ENCODE measurements around the gene SPC24.
"Not testable (repeated sequence)": the region's sequence is repeated elsewhere in the genome, so short reads cannot be mapped to it uniquely, and the experiment has no call there.

SPC24 gene

DNA sequence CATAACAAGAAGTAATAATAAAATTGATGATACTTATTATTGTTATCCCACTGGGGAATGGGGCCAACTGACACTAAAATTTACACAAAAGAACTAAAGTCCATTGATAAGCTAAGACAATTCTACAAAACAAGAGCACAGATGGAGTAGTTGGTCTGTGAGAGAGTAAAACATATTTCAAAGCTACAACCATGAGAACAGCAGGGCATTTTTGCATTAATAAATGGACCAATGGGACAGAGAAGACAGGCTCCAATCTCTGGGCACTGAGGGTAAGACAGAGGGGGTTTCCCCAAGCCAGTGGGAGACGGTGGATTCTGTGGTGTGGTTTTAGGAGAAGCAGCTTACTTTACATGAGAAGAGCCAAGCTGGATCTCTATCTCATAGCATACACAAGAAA lies 27.4 kb upstream of the SPC24 start:
- POLR2A ChIA-PET: interaction anchor here (1.2 kb wide), 1 partner anchor 28 kb away, joined by 3 read pairs; no protein-coding TSS in a partner anchor
- CTCF ChIA-PET: interaction anchor here (0.6 kb wide), 1 partner anchor 57 kb away, joined by 5 read pairs; no protein-coding TSS in a partner anchor
- TF ChIP-seq SUZ12 (IDR thresholded peaks at IDR 0.05): no peak
- TF ChIP-seq ZNF384 (IDR thresholded peaks at IDR 0.05): no peak
- no peak for TF ChIP-seq L3MBTL2 (conservative IDR thresholded peaks at IDR 0.05)
- TF ChIP-seq PKNOX1 (IDR thresholded peaks at IDR 0.05): no peak
- no peak for TF ChIP-seq FOXK2 (IDR thresholded peaks at IDR 0.05)
- TF ChIP-seq SP1 (IDR thresholded peaks at IDR 0.05): no peak
- no peak for TF ChIP-seq ELF4 (IDR thresholded peaks at IDR 0.05)
- no peak for TF ChIP-seq LEF1 (IDR thresholded peaks at IDR 0.05; ENCODE audit: borderline replicate concordance)
- no peak for TF ChIP-seq FOXA1 (IDR thresholded peaks at IDR 0.05)
- TF ChIP-seq ARNT (IDR thresholded peaks at IDR 0.05): no peak
- no peak for TF ChIP-seq BHLHE40 (IDR thresholded peaks at IDR 0.05; ENCODE audit: borderline replicate concordance)
- TF ChIP-seq CTBP1 (IDR thresholded peaks at IDR 0.05; ENCODE audit: borderline replicate concordance): no peak
- no peak for TF ChIP-seq NFRKB (IDR thresholded peaks at IDR 0.05)
- no peak for TF ChIP-seq TARDBP (IDR thresholded peaks at IDR 0.05)
- no peak for TF ChIP-seq HDGF (IDR thresholded peaks at IDR 0.05; ENCODE audit: borderline replicate concordance)
- no peak for TF ChIP-seq FOXM1 (IDR thresholded peaks at IDR 0.05; ENCODE audit: borderline replicate concordance)
- no peak for DNase-seq (ENCODE audit: extremely low spot score)

DNA sequence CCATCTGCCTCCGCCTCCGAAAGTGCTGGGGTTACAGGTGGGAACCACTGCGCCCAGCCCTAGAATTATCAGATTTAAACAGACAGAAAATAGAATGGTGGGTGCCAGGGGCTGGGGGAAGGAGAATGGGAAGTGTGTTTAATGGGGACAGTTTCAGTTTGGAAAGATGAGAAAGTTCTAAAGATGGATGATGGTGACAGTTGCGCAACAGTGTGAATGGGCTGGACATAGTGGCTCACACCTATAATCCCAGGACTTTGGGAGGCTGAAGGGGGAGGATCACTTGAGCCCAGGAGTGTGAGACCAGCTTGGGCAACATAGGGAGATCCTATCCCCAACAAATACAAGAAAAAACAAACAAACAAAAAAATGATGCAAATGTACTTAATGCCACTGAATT lies 25.9 kb upstream of the SPC24 start:
- TF ChIP-seq PKNOX1 (IDR thresholded peaks at IDR 0.05): no peak
- TF ChIP-seq FOXK2 (IDR thresholded peaks at IDR 0.05): no peak
- no peak for TF ChIP-seq FOXM1 (IDR thresholded peaks at IDR 0.05; ENCODE audit: borderline replicate concordance)
- TF ChIP-seq BHLHE40 (IDR thresholded peaks at IDR 0.05; ENCODE audit: borderline replicate concordance): no peak
- TF ChIP-seq L3MBTL2 (conservative IDR thresholded peaks at IDR 0.05): no peak
- no peak for TF ChIP-seq NFRKB (IDR thresholded peaks at IDR 0.05)
- TF ChIP-seq ARNT (IDR thresholded peaks at IDR 0.05): no peak
- no peak for TF ChIP-seq CTBP1 (IDR thresholded peaks at IDR 0.05; ENCODE audit: borderline replicate concordance)
- TF ChIP-seq HDGF (IDR thresholded peaks at IDR 0.05; ENCODE audit: borderline replicate concordance): no peak
- TF ChIP-seq TARDBP (IDR thresholded peaks at IDR 0.05): no peak
- TF ChIP-seq SUZ12 (IDR thresholded peaks at IDR 0.05): no peak
- no peak for TF ChIP-seq FOXA1 (IDR thresholded peaks at IDR 0.05)
- TF ChIP-seq LEF1 (IDR thresholded peaks at IDR 0.05; ENCODE audit: borderline replicate concordance): no peak
- no peak for TF ChIP-seq ELF4 (IDR thresholded peaks at IDR 0.05)
- TF ChIP-seq SP1 (IDR thresholded peaks at IDR 0.05): no peak
- no peak for TF ChIP-seq ZNF384 (IDR thresholded peaks at IDR 0.05)
- DNase-seq (ENCODE audit: extremely low spot score): no peak
- POLR2A ChIA-PET: no interaction called here
- CTCF ChIA-PET: no interaction called here

- DNase-seq (ENCODE audit: extremely low spot score); POLR2A ChIA-PET; CTCF ChIA-PET: not testable (repeated sequence)
Observed at GRCh38 chr19:11180975-11181374, 25.4 kb upstream of the SPC24 start.

GRCh38 chr19:11180346-11180745 lies 24.8 kb upstream of the SPC24 start:
- no peak for TF ChIP-seq CTBP1 (IDR thresholded peaks at IDR 0.05; ENCODE audit: borderline replicate concordance)
- no peak for TF ChIP-seq BHLHE40 (IDR thresholded peaks at IDR 0.05; ENCODE audit: borderline replicate concordance)
- TF ChIP-seq ARNT (IDR thresholded peaks at IDR 0.05): no peak
- TF ChIP-seq PKNOX1 (IDR thresholded peaks at IDR 0.05): no peak
- TF ChIP-seq FOXA1 (IDR thresholded peaks at IDR 0.05): no peak
- TF ChIP-seq LEF1 (IDR thresholded peaks at IDR 0.05; ENCODE audit: borderline replicate concordance): no peak
- TF ChIP-seq NFRKB (IDR thresholded peaks at IDR 0.05): no peak
- no peak for TF ChIP-seq ELF4 (IDR thresholded peaks at IDR 0.05)
- no peak for TF ChIP-seq ZNF384 (IDR thresholded peaks at IDR 0.05)
- ChIA-PET POLR2A (no interaction called here), CTCF (no interaction called here)
- no peak for DNase-seq (ENCODE audit: extremely low spot score)

DNA sequence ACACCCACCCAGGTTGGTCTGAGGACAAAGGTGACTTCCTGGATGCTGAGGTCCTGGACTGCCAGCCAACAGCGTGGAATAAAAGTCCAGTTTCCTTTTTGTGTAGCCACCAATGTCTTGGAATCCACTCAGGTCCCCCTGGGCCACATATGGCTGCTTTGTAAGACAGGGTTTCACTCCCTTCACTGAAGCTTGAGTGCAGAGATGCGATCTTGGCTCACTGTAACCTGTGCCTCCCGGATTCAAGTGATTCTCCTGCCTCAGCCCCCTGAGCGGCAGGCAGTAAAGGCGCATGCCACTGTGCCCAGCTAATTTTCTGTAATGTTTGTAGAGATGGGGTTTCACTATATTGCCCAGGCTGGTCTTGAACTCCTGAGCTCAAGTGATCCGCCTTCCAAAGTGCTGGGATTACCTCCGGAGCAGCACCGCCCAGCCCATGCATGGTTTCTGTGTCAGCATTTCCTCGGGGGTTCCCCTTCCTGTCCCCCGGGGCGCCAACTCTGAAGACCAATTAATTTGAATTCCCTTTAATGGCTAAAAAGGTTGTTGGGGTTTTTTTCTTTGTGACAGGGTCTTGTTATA lies 24.2 kb upstream of the SPC24 start:
- TF ChIP-seq FOXM1 (IDR thresholded peaks at IDR 0.05; ENCODE audit: borderline replicate concordance) (no peak), FOXK2 (IDR thresholded peaks at IDR 0.05) (no peak), ZNF384 (IDR thresholded peaks at IDR 0.05) (no peak), HDGF (IDR thresholded peaks at IDR 0.05; ENCODE audit: borderline replicate concordance) (no peak), PKNOX1 (IDR thresholded peaks at IDR 0.05) (no peak), BHLHE40 (IDR thresholded peaks at IDR 0.05; ENCODE audit: borderline replicate concordance) (no peak), CTBP1 (IDR thresholded peaks at IDR 0.05; ENCODE audit: borderline replicate concordance) (no peak), TARDBP (IDR thresholded peaks at IDR 0.05) (no peak), SUZ12 (IDR thresholded peaks at IDR 0.05) (no peak), ARNT (IDR thresholded peaks at IDR 0.05) (no peak), LEF1 (IDR thresholded peaks at IDR 0.05; ENCODE audit: borderline replicate concordance) (no peak), NFRKB (IDR thresholded peaks at IDR 0.05) (no peak), FOXA1 (IDR thresholded peaks at IDR 0.05) (no peak), ELF4 (IDR thresholded peaks at IDR 0.05) (no peak), L3MBTL2 (conservative IDR thresholded peaks at IDR 0.05) (no peak), SP1 (IDR thresholded peaks at IDR 0.05) (no peak)
- no peak for DNase-seq (ENCODE audit: extremely low spot score)
- ChIA-PET POLR2A (no interaction called here), CTCF (no interaction called here)

- DNase-seq (ENCODE audit: extremely low spot score); CTCF ChIA-PET: not testable (repeated sequence)
- POLR2A ChIA-PET: interaction anchor here (1.2 kb wide), 1 partner anchor 14 kb away, joined by 3 read pairs; no protein-coding TSS in a partner anchor
Observed at GRCh38 chr19:11179145-11179465, 23.5 kb upstream of the SPC24 start.
